Calu3 (cell line): ENCODE measurements around the gene SNAPC4. TPM values are rescaled to one million over a fixed set of nuclear protein-coding genes. Genes with fewer than 3 reads are reported as not detected.

Experiments
- BruUV-seq: library from RNA; stranded (reverse); fragments of 400-500 nt; replicated peaks from 2 replicates; lab custom pipeline; 2021; lab: Mats Ljungman, UMichigan
- CTCF ChIA-PET: fragments of 300-600 bp; sonication (Branson Sonifier 250); formaldehyde crosslinking; loops from one replicate; lab custom pipeline; 2022; ENCODE audit warnings: antibody characterized with exemption; lab: Charles Lee
- DNase-seq: peaks from one replicate; pipeline ENCODE4 v3.0.0; 2022
- H3K27ac Mint-ChIP-seq: one replicate; pipeline ENCODE4 v1.8.0; 2022; ENCODE audit warnings: mixed read lengths; ENCODE audit not compliant: unreplicated experiment
- H3K27me3 Mint-ChIP-seq: one replicate; pipeline ENCODE4 v1.8.0; 2022; ENCODE audit warnings: mixed read lengths; ENCODE audit not compliant: unreplicated experiment
- H3K36me3 Mint-ChIP-seq: one replicate; pipeline ENCODE4 v1.8.0; 2022; ENCODE audit warnings: mild to moderate bottlenecking, moderate library complexity, mixed read lengths; ENCODE audit not compliant: insufficient read depth, unreplicated experiment
- H3K4me1 Mint-ChIP-seq: one replicate; pipeline ENCODE4 v1.8.0; 2022; ENCODE audit warnings: mild to moderate bottlenecking, low read depth, mixed read lengths; ENCODE audit not compliant: unreplicated experiment
- H3K4me3 Mint-ChIP-seq: one replicate; pipeline ENCODE4 v1.8.0; 2022; ENCODE audit warnings: mild to moderate bottlenecking, low read depth, moderate library complexity, mixed read lengths; ENCODE audit not compliant: unreplicated experiment
- H3K9me3 Mint-ChIP-seq: one replicate; pipeline ENCODE4 v1.8.0; 2022; ENCODE audit warnings: low read depth, mixed read lengths; ENCODE audit not compliant: unreplicated experiment
- CTCF ChIP-seq: fragments of 200-600 bp; IDR thresholded peaks from one replicate; pipeline ENCODE4 v1.8.0; 2022; ENCODE audit warnings: antibody characterized with exemption; ENCODE audit not compliant: unreplicated experiment
- intact Hi-C: fragments of 100-400 bp; cut with micrococcal nuclease; formaldehyde crosslinking; loops from one replicate; pipeline ENCODE4 v1.10.0; 2022; ENCODE audit not compliant: unreplicated experiment
- total RNA-seq: library from RNA; stranded (reverse); gene quantifications from 2 replicates; pipeline ENCODE4 v1.2.3, GENCODE V29; 2022

The SNAPC4 gene
- total RNA-seq, 1 experiment from 2014 or later: 10.5 TPM

GRCh38 chr9:136421791-136422190, 21.8 kb upstream of the SNAPC4 start:
- intact Hi-C loops: no loop called here
- Mint-ChIP-seq H3K9me3 (no peaks in the 10 kb centered on the region), H3K4me1 (no peaks in the 10 kb centered on the region), H3K27ac (no peak overlapping the region), H3K36me3 (peaks cover 33% of the 10 kb centered on the region), H3K4me3 (no peak overlapping the region), H3K27me3 (no peaks in the 10 kb centered on the region)
- CTCF ChIA-PET: no interaction called here
- DNase-seq: no peak
- TF ChIP-seq CTCF: no peak
- no TSS peak for BruUV-seq

DNA sequence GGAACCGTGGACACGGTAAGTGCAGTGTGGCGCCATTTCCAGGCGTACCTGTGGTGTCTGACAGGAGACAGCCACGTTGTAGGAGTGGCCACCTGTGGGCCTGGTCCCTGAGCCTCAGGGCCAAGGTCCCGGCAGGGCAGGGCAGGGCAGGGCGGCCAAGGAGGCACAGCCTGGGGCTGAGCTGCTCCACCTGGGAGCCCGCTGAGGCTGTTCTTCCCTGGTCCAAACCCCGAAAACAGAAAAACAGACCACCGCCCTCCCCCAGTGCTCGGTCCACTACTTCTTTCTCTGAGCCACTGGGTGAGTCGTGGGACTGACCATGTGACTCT, 19.1 kb upstream of the SNAPC4 start:
- CTCF ChIA-PET: no interaction called here
- H3K4me3 Mint-ChIP-seq: no peak overlapping the region
- no peak overlapping the region for H3K27ac Mint-ChIP-seq
- H3K4me1 Mint-ChIP-seq: no peaks in the 10 kb centered on the region
- H3K27me3 Mint-ChIP-seq: no peaks in the 10 kb centered on the region
- no peak for TF ChIP-seq CTCF
- BruUV-seq: no TSS peak
- DNase-seq: no peak
- H3K9me3 Mint-ChIP-seq: no peaks in the 10 kb centered on the region
- peaks cover 27% of the 10 kb centered on the region for H3K36me3 Mint-ChIP-seq
- intact Hi-C loops: no loop called here

DNA sequence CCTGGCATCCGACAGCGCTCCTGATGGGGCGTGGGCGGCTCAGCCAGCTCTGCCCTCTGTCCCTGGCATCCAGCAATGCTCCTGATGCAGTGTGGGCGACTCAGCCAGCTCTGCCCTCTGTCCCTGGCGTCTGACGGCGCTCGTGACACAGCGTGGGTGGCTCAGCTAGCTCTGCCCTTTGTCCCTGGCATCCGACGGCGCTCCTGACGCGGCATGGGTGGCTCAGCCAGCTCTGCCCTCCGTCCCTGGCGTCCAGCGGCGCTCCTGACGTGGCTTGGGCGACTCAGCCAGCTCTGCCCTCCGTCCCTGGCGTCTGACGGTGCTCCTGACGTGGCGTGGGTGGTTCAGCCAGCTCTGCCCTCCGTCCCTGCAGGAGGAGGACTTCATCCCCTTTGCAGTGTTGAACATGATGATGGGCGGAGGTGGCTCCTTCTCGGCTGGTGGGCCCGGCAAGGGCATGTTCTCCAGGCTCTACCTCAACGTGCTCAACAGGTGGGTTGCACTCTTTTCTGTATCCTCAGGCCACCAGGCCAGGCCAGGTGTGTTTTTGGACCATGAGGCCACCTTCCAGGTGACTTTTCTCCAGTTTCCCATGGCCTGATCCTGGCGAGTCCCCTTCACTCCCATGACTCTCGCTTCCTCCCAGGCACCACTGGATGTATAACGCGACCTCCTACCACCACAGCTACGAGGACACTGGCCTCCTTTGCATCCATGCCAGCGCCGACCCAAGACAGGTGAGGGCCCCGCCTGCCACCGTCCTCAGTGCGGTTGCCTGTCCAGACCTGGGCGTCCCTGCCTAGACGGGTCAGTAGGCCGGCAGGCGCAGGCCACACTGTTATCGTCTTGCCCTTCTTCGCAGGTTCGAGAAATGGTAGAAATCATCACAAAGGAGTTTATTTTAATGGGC, 18.5 kb upstream of the SNAPC4 start:
- Mint-ChIP-seq H3K9me3 (no peaks in the 10 kb centered on the region), H3K36me3 (peaks cover 30% of the 10 kb centered on the region), H3K4me1 (no peaks in the 10 kb centered on the region), H3K4me3 (no peak overlapping the region), H3K27ac (no peak overlapping the region), H3K27me3 (no peaks in the 10 kb centered on the region)
- intact Hi-C loops: no loop called here
- DNase-seq: no peak
- CTCF ChIA-PET: no interaction called here
- no TSS peak for BruUV-seq
- no peak for TF ChIP-seq CTCF

GRCh38 chr9:136416914-136417313, 16.9 kb upstream of the SNAPC4 start:
- Mint-ChIP-seq H3K27ac (no peak overlapping the region), H3K27me3 (no peaks in the 10 kb centered on the region), H3K4me1 (no peaks in the 10 kb centered on the region), H3K4me3 (no peak overlapping the region), H3K9me3 (no peaks in the 10 kb centered on the region), H3K36me3 (peaks cover 23% of the 10 kb centered on the region)
- no peak for DNase-seq
- TF ChIP-seq CTCF: no peak
- CTCF ChIA-PET: no interaction called here
- intact Hi-C loops: no loop called here
- BruUV-seq: no TSS peak
